GM12878 (cell line): ENCODE results near the gene JAG2. TPM values are rescaled to one million over a fixed set of nuclear protein-coding genes. Genes with fewer than 3 reads are reported as not detected.

ENCODE experiments used
- ATAC-seq: fragments of 200-7000 bp; cut with Tn5 transposase; 3 replicates; pipeline ENCODE4 v1.9.1; 2020; ENCODE audit warnings: mild to moderate bottlenecking, moderate library complexity
- BruUV-seq: library from RNA; stranded (reverse); fragments of 400-500 nt; replicated peaks from 2 replicates; lab custom pipeline; 2021; lab: Mats Ljungman, UMichigan
- CTCF ChIA-PET: fragments of 300-600 bp; sonication (Branson Sonifier 250); formaldehyde crosslinking; extraction: SDS; loops from one replicate; lab custom pipeline; 2021; ENCODE audit warnings: inconsistent platforms; lab: Yijun Ruan, JAX
- POLR2A ChIA-PET: fragments of 350-600 bp; formaldehyde crosslinking; extraction: SDS; loops from one replicate; lab custom pipeline; 2021; ENCODE audit warnings: inconsistent platforms; lab: Charles Lee
- RAD21 ChIA-PET: fragments of 300-600 bp; sonication (Branson Sonifier 250); formaldehyde crosslinking; loops from one replicate; lab custom pipeline; 2023; ENCODE audit warnings: antibody characterized with exemption; ENCODE audit not compliant: unreplicated experiment; lab: Charles Lee
- SMC1A ChIA-PET: fragments of 300-600 bp; sonication (Branson Sonifier 250); formaldehyde crosslinking; loops from one replicate; lab custom pipeline; 2023; ENCODE audit not compliant: unreplicated experiment, uncharacterized antibody; lab: Charles Lee
- DNase-seq: peaks from one replicate; pipeline ENCODE4 v3.0.0-alpha.2; 2011; ENCODE audit warnings: low read depth, low spot score
- FAIRE-seq: peaks from 3 replicates; lab custom pipeline; 2011; peaks lifted over from hg19 to GRCh38; lab: Jason Lieb, UNC
- H2AFZ ChIP-seq: 2 replicates; pipeline ENCODE4 v1.6.0; 2011; ENCODE audit warnings: low read depth, low read length, control low read depth; ENCODE audit not compliant: control insufficient read depth
- H3K27ac ChIP-seq: 2 replicates; pipeline ENCODE4 v1.5.1; 2011; ENCODE audit warnings: control low read depth; ENCODE audit not compliant: control insufficient read depth, insufficient read depth
- H3K27me3 ChIP-seq, 2 experiments: replicated peaks in 1 of 2; 2 replicates each; pipeline versions ENCODE4 v1.6.0 to v1.6.1; 2011; ENCODE audit warnings: low read length in 1 of 2; ENCODE audit not compliant: control insufficient read depth in 2 of 2, insufficient read depth in 2 of 2
- H3K36me3 ChIP-seq, 2 experiments: 2 replicates each; pipeline ENCODE4 v1.5.1; 2011; ENCODE audit warnings: low read length in 1 of 2; ENCODE audit not compliant: control insufficient read depth in 2 of 2, insufficient read depth in 2 of 2
- H3K4me1 ChIP-seq: 2 replicates; pipeline ENCODE4 v1.6.1; 2011; ENCODE audit warnings: mild to moderate bottlenecking, low read length, moderate library complexity, mixed read lengths; ENCODE audit not compliant: control insufficient read depth, insufficient read depth
- H3K4me2 ChIP-seq: 2 replicates; pipeline ENCODE4 v1.6.0; 2011; ENCODE audit warnings: control low read depth; ENCODE audit not compliant: control insufficient read depth, insufficient read depth
- H3K4me3 ChIP-seq: fragments of 200-600 bp; sonication (generic); 2 replicates; pipeline ENCODE4 v1.5.1; 2016
- H3K79me2 ChIP-seq: 2 replicates; pipeline ENCODE4 v1.6.0; 2011; ENCODE audit warnings: low read length; ENCODE audit not compliant: control insufficient read depth, insufficient read depth
- H3K9ac ChIP-seq: 2 replicates; pipeline ENCODE4 v1.8.0; 2011; ENCODE audit warnings: low read length, control low read depth, mixed read lengths; ENCODE audit not compliant: control insufficient read depth, insufficient read depth
- H3K9me3 ChIP-seq: replicated peaks from 3 replicates; pipeline ENCODE4 v1.5.1; 2011; ENCODE audit warnings: mild to moderate bottlenecking, low read length; ENCODE audit not compliant: control insufficient read depth, insufficient read depth
- H4K20me1 ChIP-seq: 2 replicates; pipeline ENCODE4 v1.6.0; 2011; ENCODE audit not compliant: control insufficient read depth, insufficient read depth
- CUX1 ChIP-seq: IDR thresholded peaks from 2 replicates; pipeline ENCODE4 v1.6.1; 2012; ENCODE audit warnings: improper control_type of control experiment, low read depth, low read length; ENCODE audit not compliant: insufficient replicate concordance
- ELK1 ChIP-seq: IDR thresholded peaks from 2 replicates; pipeline ENCODE4 v1.6.1; 2012; ENCODE audit warnings: low read depth, low read length, improper control_type of control experiment
- EZH2 ChIP-seq: IDR thresholded peaks from 2 replicates; pipeline ENCODE4 v1.6.1; 2012; ENCODE audit warnings: low read depth, mild to moderate bottlenecking, control low read depth, inconsistent platforms, low read length, borderline replicate concordance; ENCODE audit not compliant: control insufficient read depth
- HDGF ChIP-seq: fragments of 450-650 bp; IDR thresholded peaks from 2 replicates; pipeline ENCODE4 v1.6.1; 2016; ENCODE audit warnings: antibody characterized with exemption
- NFIC ChIP-seq: IDR thresholded peaks from 2 replicates; pipeline ENCODE4 v1.6.1; 2012; ENCODE audit warnings: low read depth, mild to moderate bottlenecking, inconsistent platforms, low read length, moderate library complexity
- PKNOX1 ChIP-seq: fragments of 450-650 bp; IDR thresholded peaks from 2 replicates; pipeline ENCODE4 v1.6.1; 2016; ENCODE audit warnings: mild to moderate bottlenecking
- ZNF384 ChIP-seq: IDR thresholded peaks from 2 replicates; pipeline ENCODE4 v1.6.1; 2012; ENCODE audit warnings: low read depth, mild to moderate bottlenecking, low read length, improper control_type of control experiment, borderline replicate concordance
- WGBS: methylation state at CpG from one replicate; pipeline ENCODE4 v1.1.6; 2016; ENCODE audit warnings: low lambda C conversion rate; ENCODE audit not compliant: insufficient replicate concordance, insufficient coverage; ENCODE audit errors: missing lambda C conversion rate; 5-methylcytosine and 5-hydroxymethylcytosine counted together
- in situ Hi-C: fragments of 300-500 bp; cut with MboI; formaldehyde crosslinking; loops from 9 replicates; pipeline ENCODE4 v1.14.3; 2018; ENCODE audit warnings: mixed read lengths
- intact Hi-C: fragments of 100-400 bp; cut with micrococcal nuclease; formaldehyde crosslinking; loops from one replicate; pipeline ENCODE4 v1.14.2; 2022; ENCODE audit not compliant: unreplicated experiment
- polyA plus RNA-seq, 11 experiments: library from polyadenylated mRNA; depleted of rRNA in 4 of 11; unstranded in 6 of 11; stranded (reverse) in 5 of 11; fragments of >200 nt; fragmentation: Nextera tagmentation in 4 of 11; fragmentation: Illumina TruSeq in 1 of 11; extraction: Ambion mirVana in 4 of 11; extraction: Trizol in 1 of 11; gene quantifications; 1 replicate in 1 of 11; 2 replicates in 10 of 11; pipeline versions ENCODE4 v1.2.1 to v1.2.3, GENCODE V29; 2011 to 2016; ENCODE audit warnings: inconsistent platforms in 2 of 11, missing spikeins in 2 of 11, low read depth in 1 of 11
- total RNA-seq, 4 experiments: library from RNA; depleted of rRNA in 3 of 4; stranded (reverse); fragments of >200 nt in 3 of 4; fragmentation: Illumina TruSeq in 1 of 4; extraction: Trizol in 1 of 4; gene quantifications; 2 replicates each; pipeline versions ENCODE4 v1.2.1 to v1.2.3, GENCODE V29; 2013 to 2021

Gene JAG2
- total and polyA plus RNA-seq, 10 of the 15 experiments (the other 5 are each of a cell fraction or from before 2014, with no cell fraction given): 0.04 to 0.14 (median 0.06) TPM; not detected in 5

GRCh38 chr14:105123064-105123665 lies 45.4 kb downstream of the JAG2 start:
- no peak overlapping the region for H3K4me2 ChIP-seq
- H3K9me3 ChIP-seq: peaks cover 3% of the 10 kb centered on the region; the same call in 2 of the 3 replicates
- H3K4me3 ChIP-seq: no peak overlapping the region
- in situ Hi-C loops (no loop called here), intact Hi-C loops (no loop called here)
- POLR2A ChIA-PET: no interaction called here
- FAIRE-seq (no peak), ATAC-seq (no peak), DNase-seq (no peak)
- RAD21 ChIA-PET: no interaction called here
- CTCF ChIA-PET: no interaction called here
- H3K9ac ChIP-seq: no peak overlapping the region
- no peaks in the 10 kb centered on the region for H4K20me1 ChIP-seq
- WGBS: 48% methylated on average over 5 of the region's 5 CpGs
- H2AFZ ChIP-seq: no peak overlapping the region
- H3K79me2 ChIP-seq: no peaks in the 10 kb centered on the region
- H3K4me1 ChIP-seq: no peaks in the 10 kb centered on the region
- no TSS peak for BruUV-seq
- TF ChIP-seq HDGF (no peak), ZNF384 (no peak), NFIC (no peak)
- no peak overlapping the region for H3K27ac ChIP-seq
- SMC1A ChIA-PET: no interaction called here
- H3K36me3 ChIP-seq: no peaks in the 10 kb centered on the region
- no peaks in the 10 kb centered on the region; a peak in 1 of 4 replicates for H3K27me3 ChIP-seq

GRCh38 chr14:105120056-105120455 lies 48.5 kb downstream of the JAG2 start:
- Histone ChIP-seq H3K27me3 (no peaks in the 10 kb centered on the region; a peak in 1 of 4 replicates), H3K27ac (no peak overlapping the region), H3K9me3 (peaks cover 3% of the 10 kb centered on the region; the same call in 2 of the 3 replicates), H3K4me3 (no peak overlapping the region), H3K9ac (no peak overlapping the region), H3K4me2 (no peak overlapping the region), H3K4me1 (no peaks in the 10 kb centered on the region), H3K36me3 (no peaks in the 10 kb centered on the region)
- BruUV-seq: no TSS peak
- ATAC-seq (no peak), DNase-seq (no peak), FAIRE-seq (no peak)
- ChIA-PET SMC1A (no interaction called here), CTCF (no interaction called here), POLR2A (no interaction called here)
- TF ChIP-seq EZH2: no peak
- no peak for TF ChIP-seq PKNOX1
- no peak for TF ChIP-seq ZNF384
- no peak for TF ChIP-seq CUX1
- no peak for TF ChIP-seq ELK1
- TF ChIP-seq, all 136 proteins: peak for 0
- Histone ChIP-seq H3K79me2 (no peaks in the 10 kb centered on the region), H2AFZ (no peak overlapping the region), H4K20me1 (no peaks in the 10 kb centered on the region)
- in situ Hi-C loops (no loop called here), intact Hi-C loops (no loop called here)
- RAD21 ChIA-PET: no interaction called here
- WGBS: 6% methylated on average over 6 of the region's 6 CpGs
